Amniotic epithelial cell (primary cell): ENCODE results near the gene ENTPD6.
A peak's percentile ranks its signal among the peaks of the same experiment; 100 is the strongest.

ENCODE experiments used
- DNase-seq: peaks from one replicate; pipeline ENCODE4 v3.0.0-alpha.2; 2010; ENCODE audit warnings: low read depth

ENTPD6 gene

DNA sequence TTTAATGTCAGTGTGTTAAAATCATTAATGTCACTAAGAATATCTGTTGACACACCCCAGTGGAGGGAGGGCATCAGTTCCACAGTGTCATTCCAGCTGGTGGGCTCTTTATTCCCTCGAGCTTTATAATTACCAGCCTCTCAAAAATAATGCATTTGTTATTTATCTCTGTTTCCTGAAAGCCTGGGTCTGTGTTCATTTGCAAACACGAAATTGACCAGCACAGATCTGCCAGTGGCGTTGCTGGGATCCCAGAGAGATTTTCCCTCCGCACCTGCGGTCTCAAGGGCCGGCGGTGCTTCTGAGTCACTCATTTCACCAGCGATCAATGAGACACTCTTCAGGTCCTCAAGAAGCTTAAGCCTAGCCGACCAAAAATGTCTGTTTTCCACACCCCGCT is 46.7 kb downstream of the ENTPD6 start:
- DNase-seq, result no peak

GRCh38 chr20:25243416-25243979 is 48.0 kb downstream of the ENTPD6 start:
- DNase-seq, result no peak

GRCh38 chr20:25244976-25245375 is 49.5 kb downstream of the ENTPD6 start:
- DNase-seq, result no peak

DNA sequence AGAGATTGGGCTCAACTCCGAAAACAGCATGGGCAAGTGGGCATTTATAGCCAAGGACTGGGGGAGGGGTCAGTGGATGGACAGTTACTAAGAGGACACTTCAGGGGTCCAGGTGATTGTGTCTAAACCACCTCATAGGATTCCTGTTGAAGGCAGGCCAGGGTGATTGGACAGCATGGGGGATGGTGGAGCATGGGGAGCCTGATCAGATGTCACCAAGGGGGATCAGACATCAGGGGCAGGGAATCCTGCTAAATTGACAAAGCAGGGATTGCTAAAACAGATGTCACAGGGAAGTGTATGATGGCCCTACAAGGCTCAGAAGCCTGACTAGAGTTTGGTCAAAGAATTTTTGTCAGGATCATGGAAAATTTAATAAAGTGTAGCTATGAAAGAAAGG is 49.9 kb downstream of the ENTPD6 start:
- DNase-seq, result no peak

- DNase-seq, result no peak
These were observed 50.9 kb downstream of the ENTPD6 start for GRCh38 chr20:25246182-25246999.

GRCh38 chr20:25247000-25247517 is 51.5 kb downstream of the ENTPD6 start:
- DNase-seq, result peak; percentile 39

DNA sequence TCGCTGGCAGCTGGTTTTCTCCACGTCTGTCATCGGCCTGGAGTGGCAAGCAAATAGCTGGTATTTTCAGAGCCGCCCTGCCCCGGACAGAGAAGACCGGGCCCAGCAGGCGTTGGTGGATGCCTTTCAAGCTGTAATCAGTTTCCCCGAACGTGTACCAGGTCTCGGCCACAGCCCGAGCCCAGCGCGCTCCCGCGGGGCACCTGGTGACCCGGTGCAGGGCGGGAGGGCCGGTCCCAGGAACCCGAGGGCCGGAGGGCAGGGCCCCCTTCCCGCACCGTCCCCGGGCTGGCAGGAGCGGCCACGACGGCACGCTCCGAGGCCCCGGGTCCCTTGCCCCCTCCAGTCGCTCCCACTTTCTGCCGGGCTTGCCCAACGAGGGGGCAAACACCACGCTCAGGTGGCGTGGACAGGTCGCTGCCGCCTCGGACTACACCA is 52.0 kb downstream of the ENTPD6 start:
- no peak for DNase-seq

- peak; percentile 74 for DNase-seq
These were observed 52.7 kb downstream of the ENTPD6 start, which contains the start of gene PYGB for GRCh38 chr20:25247956-25248785. Gene PYGB (plus strand): TSS chr20:25248085. CDS start chr20:25248179, 94 bp downstream.

DNA sequence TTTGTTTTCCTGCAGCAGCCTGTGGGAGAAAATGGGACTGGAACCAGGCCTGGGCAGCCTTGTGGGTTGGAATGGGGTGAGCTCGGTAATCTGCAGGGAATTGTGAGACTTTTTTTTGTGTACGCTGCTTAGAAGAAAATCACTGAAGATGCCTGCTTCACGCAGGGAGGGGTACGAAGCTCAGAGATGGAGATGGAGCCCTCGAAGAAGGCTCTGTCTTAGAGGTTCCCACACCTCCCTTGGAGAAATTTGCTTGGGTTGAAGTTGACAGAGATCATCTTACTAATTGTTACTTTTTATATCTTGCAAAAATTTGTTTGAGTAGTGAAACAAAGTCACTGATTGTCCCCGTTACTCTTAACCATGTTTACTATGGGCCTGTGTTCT is 53.3 kb downstream of the ENTPD6 start:
- peak; percentile 30 for DNase-seq

DNA sequence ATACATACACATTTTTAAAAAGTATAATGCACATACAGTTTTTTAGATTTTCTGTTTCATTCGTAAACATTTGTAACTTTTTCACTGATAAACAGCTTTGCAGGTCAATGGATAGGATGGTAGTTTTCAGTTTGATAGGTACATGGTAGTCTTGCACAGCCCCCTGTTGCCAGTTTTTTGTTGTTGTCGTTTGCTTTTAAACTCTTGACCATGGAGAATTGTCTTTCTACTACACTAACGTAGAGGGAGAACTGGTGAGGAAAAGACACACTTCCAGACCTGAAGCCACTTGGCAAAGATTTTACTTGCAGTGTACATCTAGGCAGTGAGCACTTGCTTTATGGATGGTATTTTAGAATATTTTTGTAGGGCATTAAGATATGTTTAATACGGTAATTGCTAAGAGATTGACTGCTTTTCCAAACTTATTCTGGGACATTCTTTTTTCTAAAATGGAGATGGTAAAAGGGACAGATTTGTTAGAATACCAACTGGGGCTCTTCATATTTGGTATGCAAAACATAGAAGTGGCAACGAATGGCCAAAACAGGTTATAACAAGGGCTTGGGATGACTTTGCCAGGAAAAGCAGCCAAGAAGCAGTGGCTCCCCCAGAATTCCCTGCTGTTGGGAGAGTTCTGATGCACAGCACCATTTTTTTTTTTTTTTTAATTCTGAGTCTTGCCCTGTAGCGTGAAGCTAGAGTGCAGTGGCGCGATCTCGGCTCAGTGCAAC is 53.9 kb downstream of the ENTPD6 start:
- DNase-seq, result no peak

- DNase-seq, result no peak
These were observed 55.0 kb downstream of the ENTPD6 start for GRCh38 chr20:25250508-25250907.

GRCh38 chr20:25251019-25251418 is 55.5 kb downstream of the ENTPD6 start:
- no peak for DNase-seq

DNA sequence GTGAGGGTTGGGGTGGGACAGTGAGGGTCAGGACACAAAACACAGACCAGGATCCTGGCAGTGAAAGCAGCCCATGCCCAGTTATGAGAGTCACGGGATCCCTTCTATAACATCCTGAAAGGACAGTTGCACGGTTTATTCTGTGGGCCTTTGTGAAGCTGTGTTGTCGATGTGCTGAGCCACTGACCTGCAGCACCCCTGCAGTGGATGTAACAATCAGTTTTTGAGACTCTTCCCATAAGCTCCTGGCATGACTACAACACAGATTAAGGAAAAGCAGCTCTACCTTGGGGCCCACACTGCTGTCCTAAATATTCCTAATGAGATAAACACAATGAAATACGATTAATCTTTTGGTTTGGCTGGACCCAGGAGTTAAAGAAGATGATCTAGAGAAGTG is 56.0 kb downstream of the ENTPD6 start:
- DNase-seq, result no peak

DNA sequence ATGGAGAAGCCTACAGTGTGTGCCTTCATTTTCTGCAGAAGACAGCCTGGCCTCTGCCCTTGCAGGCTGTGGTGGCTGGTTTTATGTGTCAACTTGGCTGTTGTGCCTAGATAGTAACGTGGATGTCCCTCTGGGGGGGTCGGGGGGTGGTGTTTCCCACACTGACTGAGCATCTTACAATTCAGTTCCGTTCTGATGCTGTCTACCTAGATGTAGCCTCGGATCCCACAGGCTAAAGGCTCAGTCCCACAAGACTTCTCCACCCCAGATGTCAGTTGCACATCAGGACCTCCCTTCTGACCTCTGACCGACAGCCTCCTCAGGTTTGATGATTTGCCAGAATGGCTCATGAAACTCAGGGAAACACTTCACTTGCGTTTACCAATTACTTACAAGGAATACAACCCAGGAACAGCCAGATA is 56.7 kb downstream of the ENTPD6 start:
- no peak for DNase-seq

DNA sequence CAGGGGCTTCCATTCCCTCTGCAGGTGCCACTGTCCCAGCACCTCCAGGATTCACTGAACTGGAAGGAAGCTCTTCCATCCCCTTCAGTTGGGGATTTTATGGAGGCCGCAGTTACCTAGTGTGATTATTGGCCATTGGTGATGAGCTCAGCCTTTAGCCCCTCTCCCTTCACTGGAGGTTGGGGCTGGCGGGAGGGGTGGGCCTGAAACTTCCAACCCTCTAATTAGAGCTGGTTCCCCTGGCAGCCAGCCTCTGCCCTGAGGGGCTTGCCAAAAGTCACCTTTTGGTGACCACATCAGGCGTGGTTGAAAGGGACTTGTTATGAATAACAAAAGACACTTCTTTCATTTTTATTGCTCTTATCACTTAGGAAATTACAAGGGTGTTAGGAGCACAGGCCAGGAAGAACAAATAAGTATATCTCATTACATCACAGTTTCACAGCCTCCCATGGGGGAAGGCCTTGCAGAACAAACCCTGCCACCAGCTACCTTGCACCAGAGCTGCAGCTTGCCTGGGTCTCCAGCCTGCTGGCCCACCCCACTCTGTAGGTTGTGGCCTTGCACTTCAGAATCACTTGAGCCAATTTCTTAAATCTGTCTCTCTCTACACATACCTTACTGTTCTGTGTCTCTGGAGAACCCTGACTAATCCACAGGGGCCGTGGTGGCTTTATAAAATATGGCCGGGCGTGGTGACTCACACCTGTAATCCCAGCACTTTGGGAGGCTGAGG is 57.3 kb downstream of the ENTPD6 start:
- DNase-seq, result no peak

GRCh38 chr20:25253606-25254275 is 58.2 kb downstream of the ENTPD6 start:
- DNase-seq, result peak; percentile 37

DNA sequence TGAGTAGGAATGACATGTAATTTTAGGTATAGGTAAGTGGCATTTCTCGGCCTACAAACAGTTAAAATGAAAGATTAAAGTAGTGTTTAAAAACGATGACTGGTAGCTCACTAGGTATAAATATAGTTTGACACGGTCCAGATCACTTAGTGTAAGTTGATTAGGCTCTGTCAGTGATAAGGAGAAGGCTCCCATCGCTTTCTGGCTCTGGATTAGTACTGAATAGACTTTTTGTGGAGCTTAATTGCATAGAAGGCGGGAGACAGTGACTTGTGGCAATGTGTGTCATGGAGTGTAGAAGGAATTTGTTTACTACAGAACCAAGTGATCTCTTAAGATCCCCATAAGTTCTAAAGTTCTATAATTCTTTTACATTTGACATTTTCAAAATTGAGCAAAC is 59.1 kb downstream of the ENTPD6 start:
- DNase-seq, result peak; percentile 14

DNA sequence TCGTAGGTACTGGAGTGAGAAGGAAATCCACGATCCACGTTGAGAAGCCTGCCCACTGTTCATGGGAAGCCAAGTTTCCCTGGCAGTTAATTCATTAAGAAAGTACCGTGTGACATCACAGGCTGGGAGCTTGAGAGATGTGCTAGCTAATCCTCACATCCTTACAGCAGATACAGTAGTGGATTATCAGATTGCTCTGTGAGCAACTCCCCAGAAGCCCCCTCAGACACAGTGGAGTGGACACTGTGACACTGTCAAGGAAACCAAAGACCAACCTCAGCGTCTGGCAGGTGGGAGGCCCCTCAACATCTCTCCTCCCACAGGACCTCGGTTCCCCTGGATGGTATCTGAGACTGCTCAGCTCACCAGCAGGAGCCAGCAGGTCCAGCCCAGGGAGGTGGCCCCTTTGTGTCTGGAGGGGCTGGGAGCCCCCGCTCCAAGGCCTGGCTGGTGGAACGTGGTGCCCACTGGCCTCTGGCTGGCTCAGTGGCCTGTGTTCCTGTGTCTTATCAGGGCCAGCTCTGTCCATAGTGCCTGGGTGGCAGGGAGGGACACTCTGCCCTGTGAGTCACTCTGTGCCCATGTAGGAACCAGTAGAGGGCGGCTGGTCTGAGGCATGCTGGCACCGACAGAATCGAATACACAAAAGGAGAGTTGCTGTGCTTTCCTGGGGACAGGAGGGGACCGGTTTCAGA is 59.6 kb downstream of the ENTPD6 start:
- DNase-seq, result peak; percentile 40

GRCh38 chr20:25256226-25256859 is 60.8 kb downstream of the ENTPD6 start:
- peak; percentile 31 for DNase-seq
